G401.6 (cell line): ENCODE measurements around the gene SCYL2.
"Not testable (repeated sequence)": the region's sequence is repeated elsewhere in the genome, so short reads cannot be mapped to it uniquely, and the experiment has no call there.

Experiments
- FAIRE-seq: peaks from 2 replicates; lab custom pipeline; 2012; peaks lifted over from hg19 to GRCh38; lab: Jason Lieb, UNC

The SCYL2 gene

GRCh38 chr12:100265107-100265506 is 1.9 kb upstream of the SCYL2 start:
- FAIRE-seq, result not testable (repeated sequence)

GRCh38 chr12:100265732-100266584 is 1.0 kb upstream of the SCYL2 start:
- no peak for FAIRE-seq

GRCh38 chr12:100266585-100266834 is 467 bp upstream of the SCYL2 start:
- no peak for FAIRE-seq

- FAIRE-seq, result no peak
Measured at GRCh38 chr12:100267603-100268281, 765 bp downstream of the SCYL2 start.

- FAIRE-seq, result no peak
Measured at GRCh38 chr12:100268835-100269564, 2.0 kb downstream of the SCYL2 start.

GRCh38 chr12:100273782-100274181 is 6.8 kb downstream of the SCYL2 start:
- FAIRE-seq, result no peak

- no peak for FAIRE-seq
Measured at GRCh38 chr12:100274291-100274690, 7.3 kb downstream of the SCYL2 start.

GRCh38 chr12:100279159-100279558 is 12.2 kb downstream of the SCYL2 start:
- no peak for FAIRE-seq

GRCh38 chr12:100279607-100280244 is 12.7 kb downstream of the SCYL2 start:
- no peak for FAIRE-seq

GRCh38 chr12:100284556-100284955 is 17.6 kb downstream of the SCYL2 start:
- FAIRE-seq, result not testable (repeated sequence)

GRCh38 chr12:100289038-100289437 is 22.1 kb downstream of the SCYL2 start:
- no peak for FAIRE-seq

- FAIRE-seq, result no peak
Measured at GRCh38 chr12:100290016-100290415, 23.0 kb downstream of the SCYL2 start.

- no peak for FAIRE-seq
Measured at GRCh38 chr12:100293017-100293416, 26.0 kb downstream of the SCYL2 start.

GRCh38 chr12:100294366-100294765 is 27.4 kb downstream of the SCYL2 start:
- not testable (repeated sequence) for FAIRE-seq

- FAIRE-seq, result no peak
Measured at GRCh38 chr12:100295764-100296555, 29.0 kb downstream of the SCYL2 start.

- FAIRE-seq, result no peak
Measured at GRCh38 chr12:100302081-100302480, 35.1 kb downstream of the SCYL2 start.

GRCh38 chr12:100303831-100304230 is 36.9 kb downstream of the SCYL2 start:
- FAIRE-seq, result no peak

- FAIRE-seq, result not testable (repeated sequence)
Measured at GRCh38 chr12:100304334-100304733, 37.4 kb downstream of the SCYL2 start.

GRCh38 chr12:100308138-100308537 is 41.2 kb downstream of the SCYL2 start:
- FAIRE-seq, result not testable (repeated sequence)

- no peak for FAIRE-seq
Measured at GRCh38 chr12:100311317-100311716, 44.3 kb downstream of the SCYL2 start.

- no peak for FAIRE-seq
Measured at GRCh38 chr12:100317371-100317770, 50.4 kb downstream of the SCYL2 start.

- FAIRE-seq, result no peak
Measured at GRCh38 chr12:100324498-100324897, 57.5 kb downstream of the SCYL2 start.
